Gastroesophageal sphincter (tissue), 4 donors: ENCODE results near the gene FGGY. TPM values are rescaled to one million over a fixed set of nuclear protein-coding genes. Genes with fewer than 3 reads are reported as not detected.
A peak's percentile ranks its signal among the peaks of the same experiment; 100 is the strongest.

ENCODE experiments used
- ATAC-seq: fragments of 150-250 bp; one replicate; pipeline ENCODE4 v1.9.1; 2016; ENCODE audit warnings: mild to moderate bottlenecking, moderate library complexity
- H3K27ac ChIP-seq, 4 donors: fragments of 200-600 bp; sonication (generic) in 3 of 4; 1 replicate in 3 of 4; 2 replicates in 1 of 4; pipeline ENCODE4 v1.5.1; 2016 to 2019
- H3K27me3 ChIP-seq: fragments of 200-600 bp; sonication (generic); one replicate; pipeline ENCODE4 v1.5.1; 2019
- H3K36me3 ChIP-seq, 2 donors: fragments of 200-600 bp; sonication (generic); one replicate each; pipeline ENCODE4 v1.5.1; 2019; ENCODE audit warnings: control low read depth in 1 of 2
- H3K4me1 ChIP-seq, 3 donors: fragments of 200-600 bp; sonication (generic); 1 replicate in 2 of 3; 2 replicates in 1 of 3; pipeline ENCODE4 v1.5.1; 2016 to 2019; ENCODE audit warnings: control low read depth in 2 of 3
- H3K4me3 ChIP-seq, 2 donors: fragments of 200-600 bp; sonication (generic); one replicate each; pipeline ENCODE4 v1.5.1; 2019; ENCODE audit warnings: mild to moderate bottlenecking in 1 of 2, moderate library complexity in 1 of 2
- H3K9me3 ChIP-seq, 3 donors: fragments of 200-600 bp; sonication (generic); one replicate each; pipeline ENCODE4 v1.5.1; 2017 to 2019; ENCODE audit warnings: control low read depth in 2 of 3
- CTCF ChIP-seq, 4 experiments: fragments of 200-600 bp in 2 of 4; fragments of 450-650 bp in 2 of 4; sonication (generic) in 1 of 4; IDR thresholded peaks; one replicate each; pipeline ENCODE4 v1.5.1; 2017 to 2019; ENCODE audit warnings: antibody characterized with exemption in 4 of 4, mild to moderate bottlenecking in 2 of 4, moderate library complexity in 2 of 4
- EP300 ChIP-seq: sonication (generic); formaldehyde crosslinking; IDR thresholded peaks from one replicate; pipeline ENCODE4 v1.6.1; 2017; ENCODE audit warnings: antibody characterized with exemption, mild to moderate bottlenecking
- POLR2A ChIP-seq, 2 donors: fragments of 450-650 bp; IDR thresholded peaks; one replicate each; pipeline ENCODE4 v1.6.1; 2017; ENCODE audit warnings: antibody characterized with exemption in 2 of 2, mild to moderate bottlenecking in 2 of 2, moderate library complexity in 1 of 2
- POLR2AphosphoS5 ChIP-seq: sonication (generic); formaldehyde crosslinking; IDR thresholded peaks from one replicate; pipeline ENCODE4 v1.6.1; 2017; ENCODE audit warnings: antibody characterized with exemption
- WGBS, 2 donors: methylation state at CpG; one replicate each; pipeline ENCODE4 v1.1.5; 2018; ENCODE audit warnings: low coverage in 1 of 2; 5-methylcytosine and 5-hydroxymethylcytosine counted together
- total RNA-seq, 4 donors: library from RNA; depleted of rRNA; stranded (reverse); fragments of >200 nt; gene quantifications; one replicate each; pipeline ENCODE4 v1.1.0, GENCODE V29; 2016

FGGY gene
- total RNA-seq, 4 donors from 2014 or later: 19.0 to 29.6 (median 25.2) TPM

DNA sequence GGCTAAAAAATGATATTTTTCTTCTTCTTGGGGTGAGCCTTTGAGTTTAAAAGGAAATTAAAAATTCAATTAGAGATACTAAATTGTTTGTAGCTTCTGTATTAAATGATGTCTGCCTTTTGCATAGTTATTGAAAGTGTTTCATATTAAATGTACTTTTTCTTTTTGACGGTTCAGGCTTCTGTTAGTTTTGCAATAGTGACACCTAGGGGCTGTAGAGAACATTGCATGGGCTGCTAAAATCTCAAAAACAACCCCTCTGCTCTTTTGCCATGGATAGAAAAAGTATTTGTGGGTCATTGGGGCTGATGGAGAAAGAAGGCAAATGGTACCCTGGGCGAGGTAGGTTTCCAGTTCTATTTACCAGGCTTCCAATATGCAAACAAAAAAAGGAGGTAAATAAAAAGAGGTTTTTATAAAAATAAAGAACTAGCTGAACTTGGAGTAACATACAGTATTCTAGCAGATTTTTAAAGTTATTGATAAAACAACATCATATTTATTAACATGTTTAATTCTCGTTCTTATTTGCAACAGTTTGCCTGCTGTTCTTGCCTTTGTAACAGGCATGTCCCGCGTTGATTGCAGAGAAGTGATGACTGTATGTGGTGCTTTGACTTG lies 402.4 kb downstream of the FGGY start:
- ATAC-seq: peak; percentile 20
- 44 to 50% methylated on average over 5 of the region's 5 CpGs for WGBS, 2 donors

GRCh38 chr1:59701376-59701775 lies 404.5 kb downstream of the FGGY start:
- Histone ChIP-seq H3K4me3 (no peak overlapping the region), H3K36me3 (no peaks in the 10 kb centered on the region), H3K9me3 (no peaks in the 10 kb centered on the region), H3K27ac (no peak overlapping the region), H3K4me1 (peaks cover 20 to 56% (median 31%) of the 10 kb centered on the region in 3 donors), H3K27me3 (no peaks in the 10 kb centered on the region)
- no peak for ATAC-seq
- WGBS, 2 donors: 67 to 100% methylated on average over 2 to 3 of the region's 3 CpGs
- TF ChIP-seq POLR2A (IDR thresholded peaks at IDR 0.05) (no peak), POLR2AphosphoS5 (no peak), CTCF (IDR thresholded peaks at IDR 0.05) (no peak), EP300 (no peak)

More for the DNA sequence above, 402.4 kb downstream of the FGGY start:
- Histone ChIP-seq H3K4me1 (peaks cover 10 to 36% (median 20%) of the 10 kb centered on the region in 3 donors), H3K36me3 (no peaks in the 10 kb centered on the region), H3K27ac (peak overlapping the region in 1 of 4 donors; percentile 60), H3K9me3 (no peaks in the 10 kb centered on the region), H3K4me3 (no peak overlapping the region), H3K27me3 (no peaks in the 10 kb centered on the region)
- no peak for TF ChIP-seq POLR2A (IDR thresholded peaks at IDR 0.05)
- peak; percentile 35 for TF ChIP-seq POLR2AphosphoS5
- TF ChIP-seq CTCF (IDR thresholded peaks at IDR 0.05): peak; percentile 92 to 97 (median 96)

GRCh38 chr1:59703226-59703917 lies 406.5 kb downstream of the FGGY start:
- peaks cover 28 to 71% (median 39%) of the 10 kb centered on the region in 3 donors for H3K4me1 ChIP-seq

DNA sequence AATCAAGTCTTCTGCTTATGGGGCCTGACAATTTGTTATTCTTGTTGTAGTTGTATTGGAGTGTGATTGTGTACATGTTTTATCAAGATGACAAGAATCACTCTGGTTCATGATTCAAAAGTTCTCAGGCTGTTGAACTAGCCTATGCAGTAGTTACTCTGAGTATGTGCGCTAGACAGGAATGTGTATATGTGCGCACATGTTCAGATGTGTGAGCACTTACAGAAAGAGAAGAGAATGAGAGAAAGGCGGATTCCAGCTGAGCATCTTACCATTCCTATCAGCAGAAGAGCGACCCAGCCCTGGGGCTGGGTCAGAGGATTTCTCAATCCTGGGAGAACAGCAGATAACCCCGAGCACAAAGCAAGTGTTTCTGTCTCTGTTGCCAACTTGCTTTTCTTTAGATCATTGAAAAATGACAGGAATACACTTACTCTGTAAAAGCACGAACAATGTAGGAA lies 407.1 kb downstream of the FGGY start:
- WGBS, 2 donors: 70 to 84% methylated on average over 4 to 6 of the region's 6 CpGs
- TF ChIP-seq EP300: no peak
- no peak for TF ChIP-seq CTCF (IDR thresholded peaks at IDR 0.05)
- TF ChIP-seq POLR2A (IDR thresholded peaks at IDR 0.05): no peak
- TF ChIP-seq POLR2AphosphoS5: no peak
- Histone ChIP-seq H3K36me3 (no peaks in the 10 kb centered on the region), H3K9me3 (no peaks in the 10 kb centered on the region), H3K4me3 (no peak overlapping the region), H3K27me3 (no peaks in the 10 kb centered on the region), H3K4me1 (peaks cover 28 to 66% (median 36%) of the 10 kb centered on the region in 3 donors), H3K27ac (peak overlapping the region; percentile 41 to 69 (median 68))
- no peak for ATAC-seq

More at GRCh38 chr1:59703226-59703917, 406.5 kb downstream of the FGGY start:
- no peaks in the 10 kb centered on the region for H3K9me3 ChIP-seq
- no peaks in the 10 kb centered on the region for H3K36me3 ChIP-seq
- ATAC-seq: peak; percentile 11
- peak overlapping the region; percentile 41 to 69 (median 68) for H3K27ac ChIP-seq
- H3K4me3 ChIP-seq: no peak overlapping the region
- WGBS, 2 donors: 21 to 33% methylated on average over 1 of the region's 1 CpG
- no peaks in the 10 kb centered on the region for H3K27me3 ChIP-seq
- TF ChIP-seq CTCF (IDR thresholded peaks at IDR 0.05): no peak
- TF ChIP-seq POLR2A (IDR thresholded peaks at IDR 0.05): no peak
- no peak for TF ChIP-seq EP300
- peak; percentile 69 for TF ChIP-seq POLR2AphosphoS5
